Body of pancreas (tissue), 4 donors: ENCODE measurements around the gene HTATSF1.

Source experiments
- POLR2A ChIP-seq, 3 donors: fragments of 450-650 bp; IDR thresholded peaks; one replicate each; pipeline ENCODE4 v1.6.1; 2016; ENCODE audit warnings: antibody characterized with exemption in 3 of 3, mild to moderate bottlenecking in 2 of 3
- TF ChIP-seq, protein P1 (sequence below), 7 experiments: fragments of 450-650 bp in 4 of 7; fragments of 200-600 bp in 3 of 7; sonication (generic) in 3 of 7; IDR thresholded peaks; one replicate each; pipeline ENCODE4 v1.5.1; 2016 to 2019; ENCODE audit warnings: antibody characterized with exemption in 7 of 7

DNA sequence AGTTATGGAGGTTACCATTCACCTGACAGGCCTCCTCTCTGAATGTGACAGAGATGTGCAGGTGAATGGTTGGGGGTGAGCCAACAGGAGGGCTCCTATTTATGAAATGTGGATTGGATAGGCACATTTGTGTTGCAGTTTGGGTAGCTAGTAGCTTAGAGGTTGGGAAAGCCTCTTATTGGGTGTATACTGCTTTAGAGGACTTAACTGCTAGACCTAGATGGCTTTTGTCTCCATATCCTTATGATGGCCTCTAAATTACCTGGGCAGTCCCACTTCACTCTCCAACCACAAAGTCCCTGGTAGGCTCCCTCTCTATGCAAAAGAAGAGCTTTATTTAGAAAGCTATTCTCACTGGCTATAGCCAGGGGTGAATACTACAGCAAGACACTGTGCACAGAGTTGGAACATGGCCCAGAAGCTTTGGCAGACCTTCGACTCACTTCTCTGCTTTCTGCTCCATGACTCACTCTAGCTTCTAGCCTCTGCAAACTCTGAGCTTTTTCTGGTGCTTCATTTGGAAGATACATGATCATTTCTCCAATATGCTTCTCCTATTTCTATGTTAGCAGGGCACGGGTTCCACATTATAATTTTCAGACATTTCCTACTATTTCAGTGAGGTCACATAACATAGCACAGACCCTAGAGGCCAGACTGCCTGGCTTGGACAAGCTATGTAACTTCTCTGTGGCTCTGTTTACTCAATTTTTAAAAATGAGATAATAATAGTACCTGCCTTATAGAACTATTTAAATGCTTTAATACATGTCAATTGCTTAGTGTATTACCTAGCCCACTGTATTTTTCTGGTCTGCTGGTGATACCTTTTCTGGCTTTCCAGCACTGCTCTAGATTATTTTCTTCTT, 28.6 kb downstream of the HTATSF1 start:
- TF ChIP-seq, protein P1, sequence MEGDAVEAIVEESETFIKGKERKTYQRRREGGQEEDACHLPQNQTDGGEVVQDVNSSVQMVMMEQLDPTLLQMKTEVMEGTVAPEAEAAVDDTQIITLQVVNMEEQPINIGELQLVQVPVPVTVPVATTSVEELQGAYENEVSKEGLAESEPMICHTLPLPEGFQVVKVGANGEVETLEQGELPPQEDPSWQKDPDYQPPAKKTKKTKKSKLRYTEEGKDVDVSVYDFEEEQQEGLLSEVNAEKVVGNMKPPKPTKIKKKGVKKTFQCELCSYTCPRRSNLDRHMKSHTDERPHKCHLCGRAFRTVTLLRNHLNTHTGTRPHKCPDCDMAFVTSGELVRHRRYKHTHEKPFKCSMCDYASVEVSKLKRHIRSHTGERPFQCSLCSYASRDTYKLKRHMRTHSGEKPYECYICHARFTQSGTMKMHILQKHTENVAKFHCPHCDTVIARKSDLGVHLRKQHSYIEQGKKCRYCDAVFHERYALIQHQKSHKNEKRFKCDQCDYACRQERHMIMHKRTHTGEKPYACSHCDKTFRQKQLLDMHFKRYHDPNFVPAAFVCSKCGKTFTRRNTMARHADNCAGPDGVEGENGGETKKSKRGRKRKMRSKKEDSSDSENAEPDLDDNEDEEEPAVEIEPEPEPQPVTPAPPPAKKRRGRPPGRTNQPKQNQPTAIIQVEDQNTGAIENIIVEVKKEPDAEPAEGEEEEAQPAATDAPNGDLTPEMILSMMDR (IDR thresholded peaks at IDR 0.05): no peak
- no peak for TF ChIP-seq POLR2A (IDR thresholded peaks at IDR 0.05)
